CD4-positive, alpha-beta T cell treated with Interferon gamma for 1 hour (primary cell): Measurements from ENCODE around the gene HDC.

ENCODE experiments used
- DNase-seq: peaks from one replicate; pipeline ENCODE4 v3.0.0-alpha.2; 2020

HDC gene

GRCh38 chr15:50251638-50252182 lies 13.8 kb downstream of the HDC start:
- DNase-seq: no peak

GRCh38 chr15:50250760-50251394 lies 14.6 kb downstream of the HDC start:
- no peak for DNase-seq

GRCh38 chr15:50249704-50250103 lies 15.8 kb downstream of the HDC start:
- DNase-seq: no peak

- no peak for DNase-seq
Observed at GRCh38 chr15:50248994-50249582, 16.4 kb downstream of the HDC start.

GRCh38 chr15:50247819-50248655 lies 17.5 kb downstream of the HDC start:
- DNase-seq: peak; percentile 57

- DNase-seq: no peak
Observed at GRCh38 chr15:50246631-50247030, 18.9 kb downstream of the HDC start.

- DNase-seq: no peak
Observed at GRCh38 chr15:50244959-50245624, 20.4 kb downstream of the HDC start.

- no peak for DNase-seq
Observed at GRCh38 chr15:50244153-50244552, 21.4 kb downstream of the HDC start.

- DNase-seq: no peak
Observed at GRCh38 chr15:50241684-50242450, 23.7 kb downstream of the HDC start.

- DNase-seq: no peak
Observed at GRCh38 chr15:50238255-50238654, 27.3 kb downstream of the HDC start.

GRCh38 chr15:50236433-50236832 lies 29.1 kb downstream of the HDC start:
- DNase-seq: no peak

GRCh38 chr15:50235794-50236193 lies 29.7 kb downstream of the HDC start:
- no peak for DNase-seq

- DNase-seq: no peak
Observed at GRCh38 chr15:50234764-50235163, 30.8 kb downstream of the HDC start.

- DNase-seq: no peak
Observed at GRCh38 chr15:50233192-50233736, 32.3 kb downstream of the HDC start.

- no peak for DNase-seq
Observed at GRCh38 chr15:50232791-50233190, 32.7 kb downstream of the HDC start.

GRCh38 chr15:50231761-50232160 lies 33.8 kb downstream of the HDC start:
- no peak for DNase-seq

- DNase-seq: no peak
Observed at GRCh38 chr15:50229336-50229735, 36.2 kb downstream of the HDC start.

GRCh38 chr15:50228866-50229265 lies 36.7 kb downstream of the HDC start:
- DNase-seq: no peak

GRCh38 chr15:50227076-50227475 lies 38.5 kb downstream of the HDC start:
- no peak for DNase-seq

GRCh38 chr15:50225938-50226337 lies 39.6 kb downstream of the HDC start:
- no peak for DNase-seq

- DNase-seq: no peak
Observed at GRCh38 chr15:50225057-50225456, 40.5 kb downstream of the HDC start.

GRCh38 chr15:50224606-50225005 lies 40.9 kb downstream of the HDC start:
- DNase-seq: no peak
